Measurements from ENCODE around the gene ENGASE.

The ENGASE gene

DNA sequence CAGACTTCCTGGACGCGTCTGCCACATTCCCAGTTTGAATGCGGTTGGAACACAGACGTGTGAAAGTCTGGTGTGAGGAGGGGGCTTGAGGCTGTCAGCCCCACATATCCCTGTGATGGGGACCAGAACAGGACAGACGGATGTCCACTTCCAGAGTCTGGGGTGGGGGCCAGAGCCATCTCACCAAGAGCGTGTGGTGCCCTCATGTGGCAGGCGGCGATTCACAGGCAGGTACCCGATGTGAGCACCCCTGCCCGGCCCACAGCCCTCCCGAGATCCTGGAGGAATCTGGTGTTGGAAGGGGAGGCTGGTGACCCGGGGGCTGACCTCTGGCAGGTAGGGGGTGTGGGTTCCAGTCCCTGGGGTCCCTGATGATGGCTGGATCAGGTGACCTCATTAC is 51.5 kb downstream of the ENGASE start:
- H3K27ac ChIP-seq: no peak overlapping the region
- H3K4me3 ChIP-seq (ENCODE audit: low read depth in 1 of 2, low read length in 1 of 2): no peak overlapping the region
- H3K9me3 ChIP-seq: no peaks in the 10 kb centered on the region
- H3K27me3 ChIP-seq: peaks cover 28% of the 10 kb centered on the region
- H3K36me3 ChIP-seq: no peaks in the 10 kb centered on the region
- no peak for TF ChIP-seq CTCF (IDR thresholded peaks at IDR 0.05)
- H3K4me1 ChIP-seq (ENCODE audit: control insufficient read depth in 1 of 2, insufficient read depth in 1 of 2, low read depth in 1 of 2, low read length in 1 of 2): no peaks in the 10 kb centered on the region

DNA sequence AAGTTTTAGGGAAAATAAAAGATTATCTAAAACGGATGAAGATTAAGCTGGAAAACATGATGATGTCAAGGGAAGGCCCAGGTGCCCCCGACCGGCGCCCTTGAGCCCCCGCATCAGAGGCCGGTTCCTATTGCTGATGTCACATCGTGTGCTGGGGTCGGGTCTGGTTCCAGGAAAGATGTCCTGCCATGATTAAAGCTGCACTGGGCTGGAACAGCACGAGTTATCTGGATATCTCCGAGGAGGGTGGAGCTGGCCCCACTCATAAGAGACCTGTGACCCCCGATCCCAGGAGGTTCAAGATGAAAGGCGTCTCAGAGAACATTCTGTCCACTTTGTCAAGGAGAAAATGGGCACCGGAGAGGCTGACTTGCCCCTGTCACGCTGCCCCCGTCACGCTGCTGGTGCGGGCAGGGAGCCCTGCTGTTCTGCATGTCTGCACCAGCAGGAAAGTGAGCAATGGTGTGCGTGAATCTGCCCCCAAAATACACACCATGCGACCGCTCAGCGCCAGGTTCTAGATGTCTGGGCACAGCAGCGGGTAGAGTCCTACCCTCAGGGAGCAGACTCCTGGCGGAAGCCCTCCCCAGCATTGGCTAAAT is 53.0 kb downstream of the ENGASE start:
- Histone ChIP-seq H3K4me1 (ENCODE audit: control insufficient read depth in 1 of 2, insufficient read depth in 1 of 2, low read depth in 1 of 2, low read length in 1 of 2) (no peaks in the 10 kb centered on the region), H3K27me3 (peaks cover 23% of the 10 kb centered on the region), H3K9me3 (no peaks in the 10 kb centered on the region), H3K36me3 (no peaks in the 10 kb centered on the region), H3K4me3 (ENCODE audit: low read depth in 1 of 2, low read length in 1 of 2) (no peak overlapping the region), H3K27ac (no peak overlapping the region)
- TF ChIP-seq CTCF (IDR thresholded peaks at IDR 0.05): no peak

DNA sequence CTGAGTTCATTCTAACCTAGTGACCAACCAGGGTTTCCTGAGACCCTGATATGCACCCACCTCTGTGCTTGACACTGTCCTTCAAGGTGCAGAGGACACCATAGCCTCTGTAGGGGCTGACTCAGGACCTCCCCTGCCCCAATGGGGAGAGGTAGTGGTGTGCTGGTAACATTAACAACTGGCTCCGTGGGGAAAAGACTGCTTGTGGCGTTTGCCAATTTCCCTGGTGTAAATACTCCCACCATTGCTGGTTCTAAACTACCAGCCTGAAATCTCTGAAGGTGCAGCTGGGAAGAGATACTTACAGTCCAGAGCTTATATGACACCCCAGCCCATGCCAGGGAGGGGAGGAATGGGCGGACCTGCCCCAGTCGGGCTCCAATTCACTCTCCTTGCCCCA is 54.9 kb downstream of the ENGASE start:
- Histone ChIP-seq H3K27me3 (peaks cover 23% of the 10 kb centered on the region), H3K9me3 (no peaks in the 10 kb centered on the region), H3K4me1 (ENCODE audit: control insufficient read depth in 1 of 2, insufficient read depth in 1 of 2, low read depth in 1 of 2, low read length in 1 of 2) (no peaks in the 10 kb centered on the region), H3K36me3 (no peaks in the 10 kb centered on the region), H3K4me3 (ENCODE audit: low read depth in 1 of 2, low read length in 1 of 2) (no peak overlapping the region), H3K27ac (no peak overlapping the region)
- TF ChIP-seq CTCF (IDR thresholded peaks at IDR 0.05): no peak

DNA sequence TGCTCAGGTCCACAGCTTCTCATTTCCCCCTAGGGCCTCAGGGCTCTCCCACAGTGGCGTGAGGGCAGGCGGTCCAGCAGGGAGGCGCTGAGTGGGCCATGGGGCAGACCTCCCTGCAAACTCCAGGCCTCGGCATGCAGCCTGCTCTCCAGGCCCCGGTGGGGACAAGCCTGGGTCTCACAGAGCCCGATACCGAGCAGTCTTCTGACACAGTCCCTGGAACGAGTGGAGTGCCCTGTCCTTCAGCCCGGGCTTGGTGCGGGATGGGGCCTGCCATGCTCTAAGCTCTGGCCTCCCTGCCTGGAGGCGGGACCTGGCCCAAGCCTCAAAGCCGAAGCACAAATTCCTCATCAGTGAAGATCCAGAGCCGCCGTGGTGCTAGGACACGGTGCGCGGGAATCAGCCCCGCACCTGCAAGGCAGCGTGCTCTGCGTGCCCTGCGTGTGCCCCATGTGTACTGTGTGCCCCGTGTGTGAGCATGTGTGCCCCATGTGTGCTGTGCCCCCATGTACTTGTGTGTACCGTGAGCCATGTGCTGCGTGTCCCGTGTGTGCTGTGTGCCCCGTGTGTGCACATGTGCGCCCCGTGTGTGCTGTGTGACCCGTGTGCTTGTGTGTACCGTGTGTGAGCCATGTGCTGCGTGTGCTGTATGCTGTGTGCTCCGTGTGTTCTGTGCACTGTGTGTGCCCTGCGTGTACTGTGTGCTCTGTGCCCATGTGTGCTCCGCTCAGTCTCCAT is 56.1 kb downstream of the ENGASE start:
- H3K36me3 ChIP-seq: no peaks in the 10 kb centered on the region
- no peak for TF ChIP-seq CTCF (IDR thresholded peaks at IDR 0.05)
- H3K4me3 ChIP-seq (ENCODE audit: low read depth in 1 of 2, low read length in 1 of 2): no peak overlapping the region
- no peak overlapping the region for H3K27ac ChIP-seq
- H3K9me3 ChIP-seq: no peaks in the 10 kb centered on the region
- H3K27me3 ChIP-seq: peaks cover 18% of the 10 kb centered on the region
- H3K4me1 ChIP-seq (ENCODE audit: control insufficient read depth in 1 of 2, insufficient read depth in 1 of 2, low read depth in 1 of 2, low read length in 1 of 2): no peaks in the 10 kb centered on the region

GRCh38 chr17:79131274-79131635 is 56.6 kb downstream of the ENGASE start:
- H3K27ac ChIP-seq: no peak overlapping the region
- peaks cover 13% of the 10 kb centered on the region for H3K27me3 ChIP-seq
- no peaks in the 10 kb centered on the region for H3K9me3 ChIP-seq
- no peak overlapping the region for H3K4me3 ChIP-seq (ENCODE audit: low read depth in 1 of 2, low read length in 1 of 2)
- H3K36me3 ChIP-seq: no peaks in the 10 kb centered on the region
- TF ChIP-seq CTCF (IDR thresholded peaks at IDR 0.05): no peak
- no peaks in the 10 kb centered on the region for H3K4me1 ChIP-seq (ENCODE audit: control insufficient read depth in 1 of 2, insufficient read depth in 1 of 2, low read depth in 1 of 2, low read length in 1 of 2)

Measured in neutrophil (primary cell).